B cell (primary cell): ENCODE data around the gene FRG2B.
"Not testable (repeated sequence)": the region's sequence is repeated elsewhere in the genome, so short reads cannot be mapped to it uniquely, and the experiment has no call there.

Experiments used
- EZH2 ChIP-seq: IDR thresholded peaks from 2 replicates; pipeline ENCODE4 v1.6.1; 2012; ENCODE audit warnings: borderline replicate concordance, low read depth, mild to moderate bottlenecking, moderate library complexity, low read length; ENCODE audit not compliant: insufficient read depth, poor library complexity, severe bottlenecking
- TF ChIP-seq, protein P1 (sequence below): fragments of 200-600 bp; IDR thresholded peaks from one replicate; pipeline ENCODE4 v1.8.0; 2022; ENCODE audit warnings: antibody characterized with exemption, mild to moderate bottlenecking

DNA sequence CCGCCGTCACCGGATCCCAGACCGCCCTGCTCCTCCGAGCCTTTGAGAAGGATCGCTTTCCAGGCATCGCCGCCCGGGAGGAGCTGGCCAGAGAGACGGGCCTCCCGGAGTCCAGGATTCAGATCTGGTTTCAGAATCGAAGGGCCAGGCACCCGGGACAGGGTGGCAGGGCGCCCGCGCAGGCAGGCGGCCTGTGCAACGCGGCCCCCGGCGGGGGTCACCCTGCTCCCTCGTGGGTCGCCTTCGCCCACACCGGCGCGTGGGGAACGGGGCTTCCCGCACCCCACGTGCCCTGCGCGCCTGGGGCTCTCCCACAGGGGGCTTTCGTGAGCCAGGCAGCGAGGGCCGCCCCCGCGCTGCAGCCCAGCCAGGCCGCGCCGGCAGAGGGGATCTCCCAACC, 40.9 kb upstream of the FRG2B start:
- TF ChIP-seq, protein P1, sequence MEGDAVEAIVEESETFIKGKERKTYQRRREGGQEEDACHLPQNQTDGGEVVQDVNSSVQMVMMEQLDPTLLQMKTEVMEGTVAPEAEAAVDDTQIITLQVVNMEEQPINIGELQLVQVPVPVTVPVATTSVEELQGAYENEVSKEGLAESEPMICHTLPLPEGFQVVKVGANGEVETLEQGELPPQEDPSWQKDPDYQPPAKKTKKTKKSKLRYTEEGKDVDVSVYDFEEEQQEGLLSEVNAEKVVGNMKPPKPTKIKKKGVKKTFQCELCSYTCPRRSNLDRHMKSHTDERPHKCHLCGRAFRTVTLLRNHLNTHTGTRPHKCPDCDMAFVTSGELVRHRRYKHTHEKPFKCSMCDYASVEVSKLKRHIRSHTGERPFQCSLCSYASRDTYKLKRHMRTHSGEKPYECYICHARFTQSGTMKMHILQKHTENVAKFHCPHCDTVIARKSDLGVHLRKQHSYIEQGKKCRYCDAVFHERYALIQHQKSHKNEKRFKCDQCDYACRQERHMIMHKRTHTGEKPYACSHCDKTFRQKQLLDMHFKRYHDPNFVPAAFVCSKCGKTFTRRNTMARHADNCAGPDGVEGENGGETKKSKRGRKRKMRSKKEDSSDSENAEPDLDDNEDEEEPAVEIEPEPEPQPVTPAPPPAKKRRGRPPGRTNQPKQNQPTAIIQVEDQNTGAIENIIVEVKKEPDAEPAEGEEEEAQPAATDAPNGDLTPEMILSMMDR, result not testable (repeated sequence)
- TF ChIP-seq EZH2, result not testable (repeated sequence)
